ENCODE results near the gene GPALPP1.
"Not testable (repeated sequence)": the region's sequence is repeated elsewhere in the genome, so short reads cannot be mapped to it uniquely, and the experiment has no call there.

DNA sequence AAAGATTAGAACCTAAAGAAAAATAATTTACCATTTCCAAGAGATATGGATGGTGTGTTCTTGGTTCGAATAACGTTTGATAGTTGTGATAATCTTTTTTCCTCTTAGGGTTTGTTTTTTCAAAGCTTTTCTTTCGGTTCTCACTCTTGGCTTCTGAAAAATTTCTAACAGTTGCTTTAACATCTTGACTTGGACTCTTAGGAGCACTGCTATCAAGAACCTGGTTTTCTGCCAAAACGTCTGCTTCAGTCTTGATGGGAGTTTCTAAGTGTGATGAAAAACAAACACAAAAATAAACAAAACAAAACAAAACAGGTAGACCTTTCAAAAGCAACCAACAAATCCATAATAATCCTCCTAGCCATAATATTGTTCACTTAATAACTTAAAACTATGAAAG lies 45.9 kb upstream of the GPALPP1 start:
- not testable (repeated sequence) for TF ChIP-seq POLR2A (IDR thresholded peaks at IDR 0.05; ENCODE audit: low read depth, low read length); FOS (IDR thresholded peaks at IDR 0.05; ENCODE audit: low read depth, low read length); MAFK (IDR thresholded peaks at IDR 0.05; ENCODE audit: low read depth, low read length); MXI1 (IDR thresholded peaks at IDR 0.05; ENCODE audit: borderline replicate concordance, low read depth, low read length); NFE2L2 (IDR thresholded peaks at IDR 0.05; ENCODE audit: low read depth, low read length); RCOR1 (IDR thresholded peaks at IDR 0.05; ENCODE audit: insufficient replicate concordance, low read length); RAD21 (IDR thresholded peaks at IDR 0.05; ENCODE audit: low read length); CEBPB (IDR thresholded peaks at IDR 0.05; ENCODE audit: low read depth, low read length)
- TF ChIP-seq, protein P1, sequence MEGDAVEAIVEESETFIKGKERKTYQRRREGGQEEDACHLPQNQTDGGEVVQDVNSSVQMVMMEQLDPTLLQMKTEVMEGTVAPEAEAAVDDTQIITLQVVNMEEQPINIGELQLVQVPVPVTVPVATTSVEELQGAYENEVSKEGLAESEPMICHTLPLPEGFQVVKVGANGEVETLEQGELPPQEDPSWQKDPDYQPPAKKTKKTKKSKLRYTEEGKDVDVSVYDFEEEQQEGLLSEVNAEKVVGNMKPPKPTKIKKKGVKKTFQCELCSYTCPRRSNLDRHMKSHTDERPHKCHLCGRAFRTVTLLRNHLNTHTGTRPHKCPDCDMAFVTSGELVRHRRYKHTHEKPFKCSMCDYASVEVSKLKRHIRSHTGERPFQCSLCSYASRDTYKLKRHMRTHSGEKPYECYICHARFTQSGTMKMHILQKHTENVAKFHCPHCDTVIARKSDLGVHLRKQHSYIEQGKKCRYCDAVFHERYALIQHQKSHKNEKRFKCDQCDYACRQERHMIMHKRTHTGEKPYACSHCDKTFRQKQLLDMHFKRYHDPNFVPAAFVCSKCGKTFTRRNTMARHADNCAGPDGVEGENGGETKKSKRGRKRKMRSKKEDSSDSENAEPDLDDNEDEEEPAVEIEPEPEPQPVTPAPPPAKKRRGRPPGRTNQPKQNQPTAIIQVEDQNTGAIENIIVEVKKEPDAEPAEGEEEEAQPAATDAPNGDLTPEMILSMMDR (conservative IDR thresholded peaks at IDR 0.05; ENCODE audit: low read depth, low read length) = not testable (repeated sequence)
- TF ChIP-seq, protein P2, sequence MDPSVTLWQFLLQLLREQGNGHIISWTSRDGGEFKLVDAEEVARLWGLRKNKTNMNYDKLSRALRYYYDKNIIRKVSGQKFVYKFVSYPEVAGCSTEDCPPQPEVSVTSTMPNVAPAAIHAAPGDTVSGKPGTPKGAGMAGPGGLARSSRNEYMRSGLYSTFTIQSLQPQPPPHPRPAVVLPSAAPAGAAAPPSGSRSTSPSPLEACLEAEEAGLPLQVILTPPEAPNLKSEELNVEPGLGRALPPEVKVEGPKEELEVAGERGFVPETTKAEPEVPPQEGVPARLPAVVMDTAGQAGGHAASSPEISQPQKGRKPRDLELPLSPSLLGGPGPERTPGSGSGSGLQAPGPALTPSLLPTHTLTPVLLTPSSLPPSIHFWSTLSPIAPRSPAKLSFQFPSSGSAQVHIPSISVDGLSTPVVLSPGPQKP (IDR thresholded peaks at IDR 0.05; ENCODE audit: borderline replicate concordance, low read depth, low read length) = not testable (repeated sequence)
- TF ChIP-seq, protein P3, sequence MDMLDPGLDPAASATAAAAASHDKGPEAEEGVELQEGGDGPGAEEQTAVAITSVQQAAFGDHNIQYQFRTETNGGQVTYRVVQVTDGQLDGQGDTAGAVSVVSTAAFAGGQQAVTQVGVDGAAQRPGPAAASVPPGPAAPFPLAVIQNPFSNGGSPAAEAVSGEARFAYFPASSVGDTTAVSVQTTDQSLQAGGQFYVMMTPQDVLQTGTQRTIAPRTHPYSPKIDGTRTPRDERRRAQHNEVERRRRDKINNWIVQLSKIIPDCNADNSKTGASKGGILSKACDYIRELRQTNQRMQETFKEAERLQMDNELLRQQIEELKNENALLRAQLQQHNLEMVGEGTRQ (IDR thresholded peaks at IDR 0.05; ENCODE audit: low read depth, low read length) = not testable (repeated sequence)

Data from IMR-90 (cell line).